ENCODE results near the gene GPD2.

The GPD2 gene
- 177 to 542 (median 258) reads per million in 18 experiments for total RNA-seq

DNA sequence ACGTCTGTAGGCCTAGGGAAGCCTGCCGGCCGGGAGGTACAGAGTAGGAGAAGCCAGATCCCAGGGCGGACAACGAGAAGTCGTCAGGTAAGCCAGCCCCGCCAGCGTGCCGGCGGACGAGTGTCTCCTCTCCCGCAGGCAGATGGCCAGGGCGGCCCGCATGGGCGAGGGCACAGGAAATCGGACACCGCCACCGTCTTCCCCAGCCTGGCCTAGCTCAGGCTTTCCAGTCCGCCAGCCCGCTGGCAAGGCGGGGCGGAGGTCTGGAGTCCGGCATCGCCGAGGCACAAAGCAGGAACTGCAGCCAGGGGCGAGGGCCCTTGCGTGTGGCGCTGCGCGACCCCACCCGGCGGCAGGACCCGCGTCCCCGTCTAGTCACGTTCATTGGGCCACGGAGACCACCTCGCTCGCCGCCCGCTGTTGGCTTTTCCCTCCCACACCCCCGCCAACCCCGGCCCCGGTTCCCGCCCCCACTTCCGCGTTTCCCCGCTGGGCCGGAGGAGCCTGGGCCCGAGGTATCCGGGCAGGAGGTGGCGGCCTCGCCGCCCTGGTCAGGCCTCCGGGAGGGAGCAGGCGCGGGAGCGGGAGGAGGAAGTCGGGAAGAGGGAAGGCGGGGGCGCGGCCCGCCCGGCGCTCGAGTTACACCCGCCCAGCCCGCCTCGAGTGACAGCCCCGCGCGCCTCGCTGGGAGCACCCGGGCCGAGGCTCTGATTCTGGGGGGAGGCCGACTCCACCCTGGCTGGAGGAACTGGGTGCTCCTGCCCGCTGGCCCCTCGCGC, at the start of gene GPD2:
GPD2 (plus strand) TSS at position 662 of the 779 bp plus-strand sequence. CDS start 39,727 bp downstream, outside the sequence.
- peak; percentile 94 to 96 for DNase-seq

DNA sequence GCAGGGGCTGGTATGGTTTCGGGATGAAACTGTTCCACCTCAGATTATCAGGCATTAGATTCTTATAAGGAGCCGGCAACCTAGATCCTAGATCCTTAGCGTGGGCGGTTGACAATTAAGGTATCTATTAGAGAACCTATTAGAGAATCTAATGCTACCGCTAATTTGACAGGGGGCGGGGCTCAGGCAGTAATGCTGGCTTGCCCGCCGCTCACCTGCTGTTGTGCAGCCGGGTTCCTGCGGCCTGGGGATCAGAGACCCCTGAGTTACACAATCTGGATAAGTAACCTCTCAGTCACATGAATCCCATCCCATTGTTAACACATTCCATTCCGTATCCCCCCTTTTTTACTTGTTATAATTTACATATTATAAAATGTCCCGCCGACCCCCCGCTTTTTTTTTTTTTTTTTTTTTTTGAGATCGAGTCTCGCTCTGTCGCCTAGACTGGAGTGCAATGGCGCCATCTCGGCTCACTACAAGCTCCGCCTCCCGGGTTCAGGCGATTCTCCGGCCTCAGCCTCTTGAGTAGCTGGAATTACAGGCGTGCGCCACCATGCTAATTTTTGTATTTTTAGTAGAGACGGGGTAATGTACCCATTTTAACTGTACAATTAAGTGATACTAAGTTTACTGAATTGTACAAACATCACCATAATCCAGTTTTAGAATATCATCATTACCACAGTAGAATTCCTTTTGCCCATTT, 42.0 kb upstream of the GPD2 start:
- DNase-seq: no peak

DNA sequence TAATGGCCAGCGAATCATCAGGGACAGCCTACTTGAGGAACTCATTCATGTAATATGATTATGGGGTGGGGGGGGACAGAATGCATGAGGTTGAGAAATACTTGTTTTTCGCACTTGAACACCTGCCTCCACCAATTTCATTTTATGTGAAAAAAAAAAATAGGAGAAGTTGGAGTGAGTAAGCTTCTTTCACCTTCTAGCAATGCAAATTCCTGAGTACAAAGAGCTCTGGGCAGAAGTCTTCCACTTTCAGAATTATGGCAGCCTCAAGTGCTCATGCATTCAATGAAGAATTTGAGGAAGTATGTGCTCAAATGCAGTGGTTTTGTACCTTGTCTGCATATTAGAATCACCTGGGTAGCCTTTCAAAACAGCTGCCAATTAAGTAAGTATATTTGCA, 40.1 kb upstream of the GPD2 start:
- DNase-seq: peak; percentile 18 to 35

DNA sequence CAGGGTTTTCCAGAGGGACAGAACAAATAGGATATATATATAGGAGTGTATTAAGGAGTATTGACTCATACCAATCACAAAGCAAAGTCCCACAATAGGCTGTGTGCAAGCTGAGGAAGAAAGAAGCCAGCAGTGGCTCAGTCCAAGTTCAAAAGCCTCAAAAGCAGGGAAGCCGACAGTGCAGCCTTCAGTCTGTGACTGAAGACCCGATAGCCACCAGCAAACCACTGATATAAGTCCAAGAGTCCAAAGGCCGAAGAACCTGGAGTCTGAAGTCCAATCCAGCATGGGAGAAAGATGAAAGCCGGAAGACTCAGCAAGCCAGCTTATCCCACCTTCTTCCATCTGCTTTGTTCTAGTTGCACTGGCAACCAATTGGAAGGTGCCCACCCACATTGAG, 39.0 kb upstream of the GPD2 start:
- no peak for DNase-seq

DNA sequence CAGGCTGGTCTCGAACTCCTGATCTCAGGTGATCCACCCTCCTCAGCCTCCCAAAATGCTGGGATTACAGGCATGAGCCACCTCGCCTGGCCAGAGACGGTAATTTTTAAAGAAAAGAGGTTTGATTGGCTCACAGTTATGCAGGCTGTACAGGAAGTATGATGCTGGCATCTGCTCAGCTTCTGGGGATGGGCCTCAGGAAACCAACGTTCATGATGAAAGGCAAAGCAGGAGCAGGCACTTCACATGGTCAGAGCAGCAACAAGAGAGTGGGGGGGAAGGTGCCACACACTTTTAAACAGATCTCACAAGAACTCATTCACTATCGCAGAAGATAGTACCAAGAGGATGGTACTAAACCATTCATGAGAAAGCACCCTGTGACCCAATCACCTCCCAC, 38.0 kb upstream of the GPD2 start:
- DNase-seq: no peak

DNA sequence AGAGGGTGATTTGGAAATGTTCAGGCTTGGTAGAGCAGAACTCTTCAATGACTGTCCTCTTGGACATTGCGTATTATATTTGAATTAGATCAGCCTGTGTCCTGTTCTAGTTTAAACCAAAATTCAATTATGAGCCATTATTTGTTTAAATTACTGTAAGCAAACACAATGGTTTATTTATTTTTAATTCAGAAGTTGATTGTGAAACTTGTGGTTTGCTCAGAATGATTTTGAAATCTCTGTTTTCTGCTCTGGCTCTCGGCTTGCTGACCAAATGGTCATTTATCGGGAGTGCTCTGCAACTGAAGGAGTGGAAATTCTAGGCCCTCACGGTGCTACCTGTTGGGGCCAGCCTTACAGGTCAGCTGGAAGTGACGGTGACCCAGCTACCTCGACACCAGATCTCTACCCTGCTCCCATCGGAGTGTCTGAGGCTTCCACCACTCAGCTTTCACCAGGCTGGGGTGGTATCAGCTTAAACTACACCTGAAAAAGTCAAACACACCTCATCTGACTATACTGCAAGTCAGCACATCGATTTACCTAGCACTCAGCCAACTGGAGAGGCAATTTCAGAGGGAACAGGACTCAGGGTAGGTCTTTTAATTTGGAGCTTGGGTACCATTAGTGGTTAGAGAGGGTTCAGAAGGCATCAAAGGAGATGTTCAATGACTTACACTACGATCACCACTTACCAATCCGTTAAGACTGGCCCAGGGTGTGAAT, 36.8 kb upstream of the GPD2 start:
- DNase-seq: peak; percentile 54 to 61

DNA sequence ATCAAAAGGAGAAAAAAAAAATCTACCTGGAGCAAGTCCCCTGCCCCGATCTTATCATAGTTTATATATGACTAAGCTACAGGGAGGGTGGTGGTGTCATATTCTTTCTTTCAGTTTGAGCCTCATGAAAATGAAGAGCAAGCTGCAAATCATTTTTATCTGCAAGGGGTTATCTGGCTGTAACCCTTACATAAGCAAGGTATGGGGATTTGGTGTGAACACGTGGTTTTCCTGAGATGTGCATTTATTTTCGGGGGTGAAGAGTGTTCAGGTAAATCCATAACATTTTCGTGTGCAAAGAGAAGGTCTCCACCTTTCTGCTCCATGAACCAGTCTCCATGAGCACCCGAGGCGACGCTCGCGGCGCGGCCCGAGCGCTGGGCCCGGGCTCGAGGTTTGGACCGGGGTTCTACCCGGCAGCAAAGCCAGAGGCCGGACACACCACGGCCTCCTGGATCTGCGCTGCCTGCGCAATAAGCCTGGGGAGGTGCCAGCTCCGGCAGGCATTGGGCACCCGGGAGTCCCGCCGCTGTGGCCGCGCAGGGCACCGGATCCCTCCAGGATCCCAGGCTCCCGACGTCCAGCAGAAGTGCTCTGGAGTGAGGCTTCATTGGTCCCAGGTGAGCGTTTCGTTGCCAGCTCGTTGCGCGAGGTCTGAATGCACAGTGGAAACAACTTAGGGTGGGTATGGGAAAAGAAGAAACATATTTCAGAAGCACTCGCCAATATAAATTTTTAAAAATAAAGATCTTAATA, 36.1 kb upstream of the GPD2 start:
- peak in 1 of 2 donors; percentile 48 for DNase-seq

DNA sequence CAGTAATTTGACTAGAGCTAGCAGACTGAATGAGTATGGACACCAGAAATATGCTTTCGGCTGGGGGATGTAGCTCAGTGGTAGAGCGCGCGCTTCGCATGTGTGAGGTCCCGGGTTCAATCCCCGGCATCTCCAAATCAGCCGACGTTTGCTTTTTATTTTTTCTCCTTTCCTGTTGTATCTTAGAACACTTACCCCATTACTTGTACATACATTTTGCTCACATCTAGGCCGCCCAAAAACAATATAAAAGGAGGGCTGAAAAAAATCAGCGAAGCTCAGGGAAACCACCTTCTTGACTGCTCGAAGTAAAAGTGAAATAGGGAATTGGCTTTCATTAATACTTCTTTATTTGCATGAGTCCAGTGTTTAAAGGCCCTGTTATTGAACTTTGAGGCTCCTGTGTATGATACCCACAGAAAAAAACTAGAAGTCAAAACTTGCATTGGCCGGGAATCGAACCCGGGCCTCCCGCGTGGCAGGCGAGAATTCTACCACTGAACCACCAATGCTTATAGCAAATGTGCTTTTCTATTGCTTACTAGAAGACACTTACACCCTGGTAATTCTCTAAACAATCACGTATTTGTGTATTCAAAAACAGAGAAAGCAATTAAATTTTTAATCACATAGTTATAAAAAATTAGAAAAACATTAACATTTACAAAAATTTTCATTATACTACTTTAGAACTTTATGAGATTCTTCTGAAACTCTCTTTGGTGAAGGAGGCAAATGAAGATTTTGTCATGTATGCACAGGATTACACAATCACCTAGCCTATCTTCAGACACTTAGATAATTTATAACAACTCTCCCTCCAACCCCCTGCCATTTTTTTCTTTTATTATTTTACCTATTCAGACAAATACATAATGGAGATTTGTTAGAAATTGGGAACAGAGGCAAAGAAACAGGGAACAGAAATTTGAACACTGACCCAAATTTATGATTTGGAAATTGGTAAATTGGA, 35.2 kb upstream of the GPD2 start:
- peak; percentile 78 to 85 for DNase-seq

DNA sequence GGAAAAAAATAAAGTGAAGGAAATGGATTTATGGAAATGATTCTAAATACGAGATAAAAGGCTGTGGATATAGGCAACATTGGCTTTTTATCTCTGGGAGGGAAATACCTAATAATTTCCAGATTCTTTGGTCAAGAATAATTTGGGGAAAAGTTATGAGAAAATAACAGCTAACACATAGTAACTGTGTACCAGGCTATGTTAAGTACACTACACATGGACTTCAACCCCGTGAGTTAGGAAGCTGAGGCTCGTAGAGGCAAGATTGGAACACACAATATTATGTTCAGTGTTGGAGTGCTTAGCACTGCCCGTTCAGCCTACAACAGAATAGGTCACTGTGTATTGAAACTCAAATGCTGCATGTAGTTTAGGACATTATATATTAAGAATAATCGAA, 34.3 kb upstream of the GPD2 start:
- DNase-seq: no peak

DNA sequence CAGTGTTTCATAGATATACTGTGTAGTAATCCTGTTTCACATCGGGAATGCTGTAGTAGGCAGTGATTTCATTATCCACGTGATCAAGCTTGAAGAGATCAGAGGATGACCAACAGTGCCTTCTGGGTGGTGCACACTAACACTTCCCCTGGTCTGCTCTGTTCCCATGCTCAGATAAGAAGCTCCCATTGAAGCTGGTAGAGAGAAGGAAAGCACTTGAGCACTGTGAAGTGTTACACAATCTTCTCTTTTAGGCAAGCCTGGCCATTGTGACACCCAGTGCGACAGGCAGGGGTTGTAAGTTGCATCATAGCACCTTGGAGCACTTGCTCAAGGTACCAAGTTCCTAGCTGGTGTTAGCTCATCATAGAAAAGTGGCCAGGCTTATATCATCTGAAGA, 30.6 kb upstream of the GPD2 start:
- DNase-seq: peak; percentile 96 to 98

DNA sequence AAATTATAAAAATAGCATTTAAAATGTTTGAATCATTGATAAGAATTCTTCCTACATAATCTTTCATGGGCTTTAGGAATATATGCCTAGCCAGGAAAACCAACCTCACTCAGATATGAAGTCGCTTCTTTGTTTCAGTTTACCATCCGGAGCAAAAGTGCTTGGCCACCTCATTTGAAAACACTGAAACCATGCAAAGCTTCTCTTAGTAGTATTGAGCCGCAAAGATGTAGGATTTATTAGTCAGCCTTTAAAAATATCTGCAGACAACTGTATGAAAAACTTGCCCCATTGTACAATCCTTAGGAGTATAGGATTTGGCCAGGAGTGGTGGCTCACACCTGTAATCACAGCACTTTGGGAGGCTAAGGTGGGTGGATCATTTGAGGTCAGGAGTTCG, 24.3 kb upstream of the GPD2 start:
- DNase-seq: no peak

DNA sequence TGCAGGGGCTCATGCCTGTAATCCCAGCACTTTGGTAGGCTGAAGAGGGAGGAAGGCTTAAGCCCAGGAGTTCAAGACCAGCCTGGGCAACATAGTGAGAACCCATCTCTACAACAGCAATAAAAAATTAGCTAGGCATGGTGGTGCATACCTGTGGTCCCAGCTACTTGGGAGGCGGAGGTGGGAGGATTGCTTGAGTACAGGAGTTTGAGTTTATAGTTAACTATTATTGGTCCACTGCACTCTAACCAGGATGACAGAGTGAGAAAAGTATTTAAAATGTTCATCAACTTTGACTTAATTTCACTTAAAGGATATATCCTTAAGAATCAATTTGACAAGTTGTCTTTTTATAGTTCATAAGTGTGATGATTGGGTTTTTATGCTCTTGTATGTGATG, 14.3 kb upstream of the GPD2 start:
- DNase-seq: no peak

DNA sequence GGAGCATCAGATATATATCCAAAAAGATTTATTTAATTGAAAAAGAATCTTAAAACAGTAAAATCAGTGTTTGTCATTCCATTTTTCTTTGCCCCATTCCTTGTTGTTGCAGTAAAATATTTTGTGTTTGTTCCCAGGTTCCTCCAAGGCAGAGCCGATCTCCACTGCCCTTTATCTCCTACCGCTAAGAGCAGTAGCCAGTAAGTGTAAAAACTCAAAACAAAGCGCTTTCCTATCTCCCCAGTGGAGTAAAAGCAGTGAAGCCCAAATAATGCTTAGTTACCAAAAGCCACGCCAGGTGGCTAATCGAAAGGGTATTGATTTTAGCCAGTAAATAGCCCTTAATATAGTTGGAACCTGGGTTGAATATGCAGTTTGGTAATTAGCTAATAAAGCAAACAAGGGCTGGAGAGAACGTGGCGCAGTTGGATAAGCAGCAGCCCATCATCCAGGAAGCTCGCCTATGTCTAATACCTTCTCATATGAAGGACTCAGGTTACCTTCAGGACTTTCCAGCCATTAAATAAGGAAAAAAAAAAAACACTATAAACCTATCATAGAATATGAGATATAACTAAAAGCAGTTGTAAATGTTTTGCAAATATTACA, 12.4 kb upstream of the GPD2 start:
- no peak for DNase-seq

DNA sequence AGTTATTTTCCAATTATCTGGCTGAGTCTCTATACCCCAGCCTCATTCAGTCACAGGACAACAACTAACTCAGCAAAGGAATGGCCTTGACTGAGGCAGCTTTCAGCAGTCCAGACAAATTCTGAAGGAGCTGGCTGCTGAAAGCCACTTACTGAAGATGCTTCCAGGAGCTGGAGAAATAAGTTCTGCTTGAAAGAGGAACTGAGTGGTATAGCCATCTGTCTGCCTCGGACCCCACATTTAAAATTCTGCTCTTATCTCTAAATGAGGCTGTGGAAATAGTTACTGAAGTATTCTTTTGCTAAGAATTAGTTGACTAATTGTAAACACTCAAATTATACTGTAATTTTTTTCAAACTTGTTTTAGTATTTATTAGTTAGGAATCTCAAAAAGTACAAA, 9.1 kb upstream of the GPD2 start:
- DNase-seq: no peak

DNA sequence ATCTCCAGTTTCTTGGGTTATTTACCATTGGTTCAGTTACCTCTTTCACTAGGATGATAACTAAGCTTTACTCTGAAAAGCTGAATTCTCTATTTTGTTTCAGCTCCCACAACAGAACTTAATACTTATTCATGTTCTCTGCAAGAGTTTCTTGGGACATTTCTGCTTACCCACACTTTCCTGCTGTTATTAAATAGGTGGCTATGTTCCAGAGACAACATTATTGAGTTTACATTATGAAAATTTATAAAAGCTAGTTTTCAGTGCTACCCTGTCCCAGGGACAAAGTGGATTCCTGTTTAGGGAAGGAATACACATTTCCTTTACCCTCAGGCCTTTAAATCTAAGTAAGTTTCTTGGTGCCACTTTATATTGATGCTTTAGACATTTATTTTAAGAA, 7.0 kb upstream of the GPD2 start:
- no peak for DNase-seq

DNA sequence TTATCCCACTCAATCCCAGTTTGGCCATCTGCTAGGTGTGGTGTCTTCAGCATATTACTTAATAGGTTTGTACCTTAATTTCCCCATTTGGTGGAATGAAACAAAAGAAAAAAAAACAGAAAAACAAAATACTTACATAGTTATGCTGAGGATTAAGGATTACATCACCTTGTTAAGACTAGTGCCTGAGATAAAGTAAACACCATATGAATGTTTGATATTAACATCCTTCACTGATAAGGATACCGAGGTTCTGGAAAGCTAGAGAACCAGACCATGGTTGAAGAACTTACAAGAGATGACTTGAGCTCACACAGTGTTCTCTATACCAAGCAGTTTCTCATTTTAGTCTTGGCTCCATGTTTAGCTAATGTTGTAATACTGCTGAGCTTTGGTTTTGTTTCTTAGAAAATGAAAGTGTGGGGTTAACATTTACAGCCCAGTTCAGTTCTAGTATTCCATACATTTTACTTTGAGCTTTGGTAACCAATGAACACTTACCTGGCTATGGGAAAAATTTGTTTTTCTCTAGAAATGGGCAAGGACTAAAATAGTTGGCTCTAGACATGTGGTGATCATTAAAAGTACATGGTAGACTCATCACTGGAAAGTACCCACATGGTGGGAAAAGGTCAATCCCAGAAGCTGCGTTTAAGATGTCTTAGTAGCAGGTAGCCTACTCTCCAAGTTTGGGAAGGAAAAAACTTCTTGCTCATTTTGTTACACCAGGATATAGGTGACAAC, 5.8 kb upstream of the GPD2 start:
- peak; percentile 12 to 15 for DNase-seq

DNA sequence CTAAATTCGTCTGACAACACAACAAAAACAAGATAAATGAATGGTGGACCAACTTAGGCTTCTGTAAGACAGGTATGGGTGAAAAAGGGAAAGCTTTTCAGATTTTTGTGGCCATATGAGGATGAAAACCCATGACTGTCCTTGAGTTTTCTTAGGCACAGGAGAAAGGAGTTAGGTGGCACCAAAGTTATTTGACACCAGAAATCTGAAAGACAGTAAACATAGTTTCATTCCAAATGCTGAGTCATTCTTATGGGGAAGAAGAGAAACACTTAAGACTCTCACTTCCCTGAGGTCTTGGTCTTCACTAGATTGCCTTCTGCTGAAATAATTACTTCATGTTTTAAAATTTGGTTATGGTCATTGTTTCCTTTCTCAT, 5.2 kb upstream of the GPD2 start:
- DNase-seq: peak; percentile 51 to 75

DNA sequence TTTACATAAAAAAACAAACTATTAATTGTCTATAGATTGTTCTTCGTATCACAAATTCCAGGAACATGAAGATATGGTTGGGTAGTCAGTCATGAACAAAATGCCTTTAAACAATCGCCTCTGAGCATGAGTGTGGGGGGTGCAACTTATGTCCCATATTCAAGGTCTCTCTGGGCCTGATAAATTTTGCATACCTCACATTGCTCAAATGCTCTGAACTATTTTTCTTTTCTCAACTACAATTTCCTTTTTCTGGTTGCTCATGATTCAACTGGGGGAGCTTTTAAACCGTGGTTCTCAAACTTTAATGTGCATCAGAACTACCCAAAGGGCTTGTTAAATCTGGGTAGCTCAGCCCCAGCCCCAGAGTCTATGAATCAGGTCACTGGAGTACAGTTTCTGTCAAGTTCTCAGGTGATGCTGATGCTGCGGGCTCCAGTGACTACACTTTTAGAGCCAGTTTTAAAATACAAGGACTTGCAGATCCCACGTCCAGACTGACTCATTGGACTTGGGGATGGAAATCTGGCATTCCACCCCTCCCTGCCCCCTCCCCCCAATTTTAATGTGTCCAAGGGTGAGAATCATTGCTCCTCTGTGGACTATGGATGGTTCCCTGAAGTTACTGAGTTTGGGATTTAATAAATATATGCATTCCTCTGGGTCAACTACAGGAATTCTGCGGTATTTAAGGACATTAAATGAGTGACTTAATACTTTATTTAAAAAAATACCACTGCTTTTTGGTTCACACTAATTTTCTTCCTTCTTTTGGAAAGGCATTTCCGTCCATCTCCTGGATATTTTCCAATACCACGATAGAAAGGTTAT, 1.5 kb upstream of the GPD2 start:
- no peak for DNase-seq

DNA sequence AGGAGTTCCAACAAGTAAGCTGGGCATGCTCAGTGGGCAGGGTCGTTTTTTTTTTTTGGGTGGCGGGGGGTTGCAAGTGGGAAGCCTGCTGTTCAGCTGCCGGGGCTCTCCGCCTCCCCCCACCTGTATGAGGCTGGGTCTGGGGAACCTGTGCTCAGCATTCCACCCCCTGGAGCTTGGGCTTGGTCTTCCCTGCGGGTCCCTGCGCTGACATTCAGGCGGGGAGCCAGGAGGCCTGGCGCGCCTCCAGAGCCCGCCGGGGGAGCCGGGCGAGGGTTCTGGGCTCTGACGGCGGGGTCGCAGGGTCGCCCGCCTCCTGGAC, 822 bp upstream of the GPD2 start:
- no peak for DNase-seq
